ES-I3 (cell line): ENCODE measurements around the gene LMX1B.
"Not testable (repeated sequence)": the region's sequence is repeated elsewhere in the genome, so short reads cannot be mapped to it uniquely, and the experiment has no call there.

Source experiments
- H3K36me3 ChIP-seq: 2 replicates; pipeline ENCODE4 v1.6.1; 2013; ENCODE audit warnings: mild to moderate bottlenecking, low read length, control low read depth, moderate library complexity; ENCODE audit not compliant: insufficient read depth
- H3K4me1 ChIP-seq: 2 replicates; pipeline ENCODE4 v1.6.1; 2013; ENCODE audit warnings: mild to moderate bottlenecking, control low read depth, low read length; ENCODE audit not compliant: insufficient read depth
- H3K9ac ChIP-seq: 2 replicates; pipeline ENCODE4 v1.6.1; 2013; ENCODE audit warnings: low read depth, mild to moderate bottlenecking, low read length, moderate library complexity
- H3K9me3 ChIP-seq: 2 replicates; pipeline ENCODE4 v1.6.1; 2013; ENCODE audit warnings: mild to moderate bottlenecking, low read length, moderate library complexity; ENCODE audit not compliant: control insufficient read depth, insufficient read depth

LMX1B gene

GRCh38 chr9:126642010-126642744 lies 28.4 kb downstream of the LMX1B start:
- H3K9ac ChIP-seq = no peak overlapping the region
- H3K36me3 ChIP-seq = no peaks in the 10 kb centered on the region
- no peaks in the 10 kb centered on the region for H3K9me3 ChIP-seq
- peaks cover 4% of the 10 kb centered on the region; the same call in 1 of the 2 replicates for H3K4me1 ChIP-seq

DNA sequence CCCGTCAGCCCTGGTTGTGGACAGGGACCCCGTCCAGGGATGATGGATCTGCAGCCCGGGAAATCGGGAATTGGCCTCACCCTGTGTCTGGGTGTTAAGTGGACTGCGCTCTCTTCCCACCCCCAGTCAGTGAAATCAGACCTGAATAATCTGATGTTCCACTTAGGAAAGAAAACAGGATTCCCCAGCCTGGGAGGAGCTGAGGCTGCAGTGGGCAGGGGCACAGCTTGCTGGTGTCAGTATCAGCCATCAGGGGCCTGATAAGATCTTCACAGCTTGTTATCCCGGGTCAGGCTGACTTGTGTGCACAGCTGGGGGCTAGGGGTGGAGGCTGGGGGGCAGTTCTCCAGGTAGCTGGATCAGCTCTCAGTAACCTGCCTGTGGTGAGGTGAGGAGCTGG lies 29.1 kb downstream of the LMX1B start:
- Histone ChIP-seq H3K9me3 (no peaks in the 10 kb centered on the region), H3K36me3 (no peaks in the 10 kb centered on the region), H3K4me1 (peaks cover 4% of the 10 kb centered on the region; the same call in 1 of the 2 replicates), H3K9ac (no peak overlapping the region)

DNA sequence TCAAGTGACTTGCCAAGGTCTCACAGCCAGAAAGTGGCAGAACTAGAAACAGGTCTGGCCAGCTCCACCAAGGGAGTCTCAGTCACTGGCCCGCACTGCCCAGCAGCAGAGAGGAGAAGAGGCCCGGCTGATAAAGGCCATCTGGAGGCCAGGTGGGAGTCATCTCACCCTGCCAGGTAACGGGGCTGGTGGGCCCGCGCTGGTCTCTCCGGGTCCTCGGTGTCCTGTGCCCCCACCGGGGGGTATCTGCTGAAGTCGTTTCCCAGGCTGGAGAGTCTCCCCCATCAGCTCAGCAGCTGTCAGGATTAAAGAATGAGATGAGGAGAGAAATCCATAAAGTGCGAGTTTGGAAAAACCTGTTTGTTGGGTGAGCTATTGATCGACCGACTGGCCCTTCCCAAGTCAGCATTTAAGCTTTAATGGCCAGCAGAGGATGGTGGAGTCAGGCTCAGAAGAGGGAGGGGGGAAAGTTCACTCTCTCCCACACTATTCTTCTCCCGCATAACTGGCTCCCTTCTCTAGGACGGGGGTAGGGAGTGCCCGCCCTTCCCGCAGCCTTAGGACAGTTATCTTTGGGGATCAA lies 30.3 kb downstream of the LMX1B start:
- no peaks in the 10 kb centered on the region for H3K9me3 ChIP-seq
- H3K4me1 ChIP-seq = peaks cover 4% of the 10 kb centered on the region; the same call in 1 of the 2 replicates
- no peaks in the 10 kb centered on the region for H3K36me3 ChIP-seq
- H3K9ac ChIP-seq = no peak overlapping the region

DNA sequence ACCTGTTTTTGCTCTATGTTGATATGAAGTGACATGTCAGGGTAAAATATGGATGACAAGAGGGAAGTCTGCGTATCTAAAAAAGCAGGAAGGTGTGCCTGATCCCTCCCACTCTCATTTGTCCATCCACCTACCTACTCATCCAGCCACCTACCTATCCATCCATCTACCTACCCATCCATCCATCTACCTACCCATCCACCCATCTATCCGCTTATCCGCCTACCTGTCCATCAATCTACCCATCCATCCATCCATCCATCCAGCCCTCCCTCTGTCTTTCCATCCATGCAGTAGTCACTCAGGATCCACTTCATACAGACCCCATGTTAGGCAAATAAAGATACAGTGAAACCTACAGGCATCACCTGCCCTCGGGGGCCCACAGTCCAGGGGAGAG lies 32.4 kb downstream of the LMX1B start:
- H3K4me1 ChIP-seq = peaks cover 3% of the 10 kb centered on the region; the same call in 1 of the 2 replicates

DNA sequence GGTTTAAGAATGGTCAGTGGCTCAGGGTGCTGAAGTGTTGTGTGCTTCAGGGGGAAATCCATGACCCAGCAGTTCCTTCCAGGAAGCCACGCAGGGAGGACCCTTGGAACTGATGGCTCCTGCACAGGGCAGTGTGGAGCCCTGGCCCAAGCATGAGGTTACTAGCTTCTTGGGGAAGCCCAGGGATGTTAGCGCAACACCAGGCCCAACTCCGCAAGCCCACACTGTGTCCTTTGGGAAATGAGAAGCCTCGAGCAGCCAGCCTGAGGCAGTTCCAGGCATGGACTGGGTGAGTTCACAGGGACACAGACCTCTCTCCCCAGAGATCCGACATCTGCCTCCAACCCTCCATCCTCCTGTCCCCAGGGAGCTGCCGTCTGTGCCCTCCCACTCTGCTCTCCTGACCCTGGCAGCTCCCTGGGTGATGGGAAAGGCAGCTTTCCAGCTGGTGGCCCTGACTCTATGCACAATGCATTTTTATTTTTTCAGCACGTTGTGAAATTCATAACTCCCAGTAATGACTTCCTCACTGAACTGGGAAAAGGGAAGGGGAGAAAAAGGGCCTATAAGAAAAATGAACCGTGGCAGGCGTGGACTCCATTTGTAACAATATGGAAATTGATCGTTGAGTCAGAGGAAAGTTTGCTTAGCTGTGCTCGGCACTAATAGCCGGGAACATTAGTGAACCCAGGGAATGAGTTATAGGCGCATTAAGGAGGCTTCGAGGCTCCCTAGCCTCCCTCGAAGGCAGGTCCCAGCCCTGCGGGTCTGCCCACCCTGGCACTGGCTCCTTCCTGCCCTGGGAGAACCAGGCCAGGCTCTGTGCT lies 34.1 kb downstream of the LMX1B start:
- Histone ChIP-seq H3K9ac (no peak overlapping the region), H3K36me3 (no peaks in the 10 kb centered on the region), H3K4me1 (peaks cover 12% of the 10 kb centered on the region; the same call in 1 of the 2 replicates), H3K9me3 (no peaks in the 10 kb centered on the region)

More for the DNA sequence above, 32.4 kb downstream of the LMX1B start:
- Histone ChIP-seq H3K9ac (no peak overlapping the region), H3K36me3 (no peaks in the 10 kb centered on the region), H3K9me3 (no peaks in the 10 kb centered on the region)

DNA sequence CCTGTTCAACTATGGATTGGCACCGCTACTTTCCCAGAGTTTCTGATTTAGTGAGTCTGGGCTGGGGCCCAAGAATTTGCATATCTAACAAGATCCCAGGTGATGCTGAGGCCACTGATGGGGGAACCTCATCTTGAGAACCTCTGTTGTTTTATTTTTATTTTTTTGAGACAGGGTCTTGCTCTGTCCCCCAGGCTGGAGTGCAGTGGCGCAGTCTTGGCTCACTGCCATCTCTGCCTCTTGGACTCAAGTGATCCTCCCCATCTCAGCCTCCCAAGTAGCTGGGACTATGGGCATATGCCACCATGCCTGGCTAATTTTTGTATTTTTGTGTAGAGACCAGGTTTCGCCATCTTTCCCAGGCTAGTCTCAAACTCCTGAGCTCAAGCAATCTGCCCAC lies 35.7 kb downstream of the LMX1B start:
- no peaks in the 10 kb centered on the region for H3K9me3 ChIP-seq
- H3K36me3 ChIP-seq = no peaks in the 10 kb centered on the region
- no peak overlapping the region for H3K9ac ChIP-seq
- peaks cover 19% of the 10 kb centered on the region; the same call in 1 of the 2 replicates for H3K4me1 ChIP-seq

DNA sequence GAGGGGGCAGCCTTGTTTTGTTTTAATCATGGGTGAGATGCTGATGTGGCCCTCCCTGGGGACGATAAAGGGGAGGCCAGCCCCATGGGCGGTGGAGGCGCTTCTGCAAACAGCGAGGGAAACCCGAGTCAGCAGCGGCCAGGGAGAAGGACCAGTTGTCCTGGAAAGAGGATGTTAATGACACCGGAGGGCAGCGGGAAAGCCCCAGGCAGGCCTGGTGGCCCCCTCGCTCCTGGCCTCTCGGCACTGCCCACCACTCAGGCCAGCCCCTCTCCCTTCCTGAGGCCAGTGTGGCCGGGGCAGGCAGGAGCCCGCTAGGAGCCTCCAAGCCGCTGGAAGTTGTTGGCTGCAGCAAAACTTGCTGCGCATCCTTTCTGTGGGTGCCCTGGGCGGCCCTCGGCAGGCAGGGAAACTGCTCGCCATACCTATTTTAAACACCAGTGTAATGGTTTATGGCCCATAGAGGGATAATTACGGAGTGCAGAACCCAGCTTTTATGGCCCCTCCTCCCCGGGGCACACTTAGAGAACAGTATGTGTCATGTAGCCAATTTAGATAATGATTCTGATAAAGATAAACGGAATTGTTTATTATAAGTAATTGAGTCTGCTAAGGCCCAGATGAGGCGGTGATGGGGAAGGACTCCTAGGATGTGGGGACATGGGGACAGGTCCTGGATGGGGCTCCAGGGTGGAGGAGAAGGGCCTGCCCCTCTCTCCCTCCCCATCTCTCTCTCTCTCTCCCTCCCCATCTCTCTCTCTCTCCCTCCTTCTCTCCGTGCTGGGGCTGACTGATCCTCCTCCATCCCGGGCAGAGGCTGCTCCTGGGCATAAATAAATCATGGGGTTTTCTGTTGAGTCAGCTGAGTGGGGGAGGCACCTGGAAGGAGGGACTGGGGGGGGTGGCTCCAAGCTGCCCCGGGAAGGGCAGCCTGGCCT lies 36.9 kb downstream of the LMX1B start:
- H3K9ac ChIP-seq = no peak overlapping the region
- no peaks in the 10 kb centered on the region for H3K36me3 ChIP-seq
- H3K4me1 ChIP-seq = peaks cover 19% of the 10 kb centered on the region; the same call in 1 of the 2 replicates
- no peaks in the 10 kb centered on the region for H3K9me3 ChIP-seq

DNA sequence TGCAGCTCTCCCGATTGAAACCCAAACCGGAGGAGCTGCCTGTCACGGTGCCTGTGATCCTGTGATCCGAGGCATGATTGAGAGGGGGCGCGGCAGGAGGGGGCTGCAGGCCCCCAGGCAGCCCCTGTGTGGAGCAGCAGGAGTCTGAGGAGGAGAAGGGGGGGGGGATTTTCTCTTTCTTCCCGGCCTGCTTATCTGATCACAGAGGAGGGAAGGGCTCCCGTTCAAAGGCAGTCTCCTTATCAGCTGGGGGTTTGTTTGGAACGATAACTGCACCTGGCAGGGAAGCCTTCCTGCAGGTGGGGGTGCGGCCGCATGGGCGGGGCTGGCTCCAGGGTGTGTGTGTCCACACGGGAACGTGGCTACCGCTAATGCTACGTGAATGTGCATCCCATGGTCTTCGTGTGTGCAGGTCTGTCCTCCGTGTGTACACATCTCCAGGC lies 38.4 kb downstream of the LMX1B start:
- Histone ChIP-seq H3K36me3 (no peaks in the 10 kb centered on the region), H3K9me3 (no peaks in the 10 kb centered on the region), H3K9ac (no peak overlapping the region), H3K4me1 (peaks cover 19% of the 10 kb centered on the region; the same call in 1 of the 2 replicates)

DNA sequence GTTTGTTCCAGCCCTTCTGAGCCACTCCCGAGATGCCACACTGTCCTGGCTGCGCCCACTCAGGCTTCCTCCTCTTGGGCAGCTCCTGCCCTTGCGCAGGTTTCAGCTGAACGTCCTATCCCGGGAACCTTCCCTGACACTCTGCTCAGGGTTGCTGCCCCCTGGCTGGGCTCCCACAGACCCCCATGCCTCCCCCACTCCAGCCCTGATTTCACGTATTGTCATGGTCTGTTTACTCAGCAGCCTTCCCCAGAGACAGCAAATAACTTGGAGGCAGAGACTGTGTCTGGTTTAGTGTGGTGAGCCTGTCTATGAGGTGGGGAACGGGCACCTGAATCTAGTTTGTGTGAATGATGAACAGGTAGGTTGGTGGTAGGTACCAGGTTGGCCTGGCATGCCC lies 40.4 kb downstream of the LMX1B start:
- H3K4me1 ChIP-seq = peaks cover 19% of the 10 kb centered on the region; the same call in 1 of the 2 replicates
- no peaks in the 10 kb centered on the region for H3K9me3 ChIP-seq
- no peaks in the 10 kb centered on the region for H3K36me3 ChIP-seq
- H3K9ac ChIP-seq = no peak overlapping the region

DNA sequence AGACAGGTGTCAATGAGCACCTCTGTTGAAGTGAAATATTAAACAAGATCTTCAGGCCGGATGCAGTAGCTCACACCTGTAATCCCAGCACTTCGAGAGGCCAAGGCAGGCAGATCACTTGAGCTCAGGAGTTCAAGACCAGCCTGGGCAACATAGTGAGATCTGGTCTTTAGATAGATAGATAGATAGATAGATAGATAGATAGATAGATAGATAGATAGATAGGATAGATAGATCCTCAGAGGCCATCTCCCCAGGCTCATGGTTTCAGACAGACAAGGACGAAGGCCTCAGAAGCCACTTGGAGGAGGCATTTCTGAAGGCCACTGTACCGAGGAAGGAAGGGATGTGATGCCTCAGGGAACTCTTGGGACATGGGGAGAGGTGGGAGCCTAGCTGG lies 42.5 kb downstream of the LMX1B start:
- H3K4me1 ChIP-seq = peaks cover 16% of the 10 kb centered on the region; the same call in 1 of the 2 replicates
- not testable (repeated sequence) for H3K9ac ChIP-seq, H3K9me3 ChIP-seq, H3K36me3 ChIP-seq

DNA sequence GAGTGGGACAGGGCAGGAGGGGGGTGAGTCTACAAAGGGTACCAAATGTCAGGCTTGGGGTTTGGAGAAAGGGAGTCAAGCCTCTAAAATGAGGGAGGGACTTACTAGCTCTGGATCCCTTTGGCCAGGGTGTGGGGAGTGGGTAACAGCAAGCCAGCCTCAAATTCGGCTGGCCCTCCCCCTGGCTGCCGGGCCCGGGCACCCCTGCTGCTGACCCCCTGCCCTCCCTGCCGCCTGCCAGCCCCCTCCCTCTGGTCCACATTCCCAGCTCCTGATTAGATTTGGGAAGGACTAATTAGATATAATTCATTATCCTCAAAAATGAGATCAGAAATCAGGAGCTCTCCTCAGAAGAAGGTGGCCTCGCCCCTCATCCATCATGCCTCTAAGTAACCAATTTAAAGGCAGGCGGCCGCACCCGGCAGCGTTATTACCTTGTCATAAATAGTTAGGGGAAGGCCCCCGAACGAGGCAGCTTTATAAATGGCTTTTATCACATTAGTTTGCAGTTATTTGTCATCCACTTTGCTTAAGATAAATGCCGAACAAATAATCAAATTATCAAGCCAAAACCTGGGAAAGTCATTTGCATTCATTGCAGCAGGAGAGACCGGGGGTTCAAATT lies 44.6 kb downstream of the LMX1B start:
- H3K9me3 ChIP-seq = no peaks in the 10 kb centered on the region
- H3K4me1 ChIP-seq = peaks cover 14% of the 10 kb centered on the region
- H3K9ac ChIP-seq = no peak overlapping the region
- H3K36me3 ChIP-seq = no peaks in the 10 kb centered on the region

- Histone ChIP-seq H3K4me1 (peaks cover 15% of the 10 kb centered on the region), H3K9ac (no peak overlapping the region), H3K36me3 (no peaks in the 10 kb centered on the region), H3K9me3 (no peaks in the 10 kb centered on the region)
Observed at GRCh38 chr9:126658956-126659555, 45.3 kb downstream of the LMX1B start.

DNA sequence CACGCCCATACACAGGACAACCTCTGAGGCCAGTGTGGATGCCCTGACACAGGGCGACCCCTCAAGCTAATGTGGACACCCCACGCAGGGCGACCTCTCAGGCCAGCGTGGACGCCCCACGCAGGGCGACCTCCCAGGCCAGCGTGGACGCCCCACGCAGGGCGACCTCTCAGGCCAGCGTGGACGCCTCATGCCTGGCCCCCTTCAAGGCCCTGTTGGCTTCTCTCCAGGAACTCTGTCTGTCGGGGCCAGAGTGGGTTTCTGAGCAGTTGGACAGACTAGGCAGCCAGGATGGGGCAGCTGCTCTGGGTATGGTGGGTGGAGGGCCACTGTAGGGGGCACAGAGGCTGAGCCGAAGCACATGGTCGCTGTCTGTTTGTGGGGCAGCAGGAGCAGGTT lies 47.4 kb downstream of the LMX1B start:
- Histone ChIP-seq H3K9ac (no peak overlapping the region), H3K9me3 (no peaks in the 10 kb centered on the region), H3K4me1 (peaks cover 27% of the 10 kb centered on the region), H3K36me3 (no peaks in the 10 kb centered on the region)
